ENCODE measurements around the gene DNM3. TPM values are rescaled to one million over a fixed set of nuclear protein-coding genes. Genes with fewer than 3 reads are reported as not detected.

DNM3 gene
- total and polyA plus RNA-seq, 2 experiments from 2014 or later: 5.2 to 12.2 TPM

GRCh38 chr1:171817511-171818265 is 23.6 kb upstream of the DNM3 start:
- Mint-ChIP-seq H3K27ac (peak overlapping the region; percentile 81), H3K36me3 (ENCODE audit: low read depth) (no peaks in the 10 kb centered on the region), H3K4me3 (no peak overlapping the region), H3K27me3 (ENCODE audit: insufficient read depth, low read depth, poor library complexity) (no peaks in the 10 kb centered on the region), H3K9me3 (no peaks in the 10 kb centered on the region), H3K4me1 (peaks cover 29% of the 10 kb centered on the region)
- peaks cover 6% of the 10 kb centered on the region; the same call in 1 of the 2 replicates for H3K9me2 ChIP-seq (ENCODE audit: insufficient read depth)
- H3K36me3 ChIP-seq (ENCODE audit: insufficient read depth): no peaks in the 10 kb centered on the region
- H3K79me2 ChIP-seq (replicated peaks; ENCODE audit: insufficient read depth): no peaks in the 10 kb centered on the region
- ATAC-seq (peak; percentile 67), DNase-seq (ENCODE audit: low spot score) (peak; percentile 22)
- no peaks in the 10 kb centered on the region for H4K20me1 ChIP-seq (replicated peaks; ENCODE audit: insufficient read depth)
- peak overlapping the region; percentile 75 for H2AFZ ChIP-seq
- H3K4me1 ChIP-seq (ENCODE audit: insufficient read depth): peaks cover 15% of the 10 kb centered on the region
- H3K4me3 ChIP-seq: no peak overlapping the region
- H3K4me2 ChIP-seq: peak overlapping the region; percentile 59
- TF ChIP-seq REST (IDR thresholded peaks at IDR 0.05; ENCODE audit: unreplicated experiment) (no peak), STAT1 (IDR thresholded peaks at IDR 0.05; ENCODE audit: unreplicated experiment) (no peak), CTCF (conservative IDR thresholded peaks at IDR 0.05; ENCODE audit: low read depth in 2 of 2) (no peak), EZH2 (IDR thresholded peaks at IDR 0.05; ENCODE audit: low read depth, unreplicated experiment) (no peak), POLR2AphosphoS5 (IDR thresholded peaks at IDR 0.05; ENCODE audit: low read depth) (no peak), CREB1 (CRISPR knock-in tag; IDR thresholded peaks at IDR 0.05; ENCODE audit: low read depth) (no peak)
- H3F3A ChIP-seq (replicated peaks; ENCODE audit: low read depth): no peaks in the 10 kb centered on the region
- peak overlapping the region; percentile 30; the same call in 1 of the 2 replicates for H3K27ac ChIP-seq (ENCODE audit: low read depth)
- no peaks in the 10 kb centered on the region for H3K27me3 ChIP-seq (ENCODE audit: insufficient read depth)

- no peaks in the 10 kb centered on the region for H3F3A ChIP-seq (replicated peaks; ENCODE audit: low read depth)
- no peak overlapping the region for H3K27ac ChIP-seq (ENCODE audit: low read depth)
- H3K9me2 ChIP-seq (ENCODE audit: insufficient read depth): peaks cover 6% of the 10 kb centered on the region; the same call in 1 of the 2 replicates
- no peaks in the 10 kb centered on the region for H3K27me3 ChIP-seq (ENCODE audit: insufficient read depth)
- peak overlapping the region; percentile 39; the same call in 1 of the 2 replicates for H2AFZ ChIP-seq
- no peak overlapping the region for H3K4me3 ChIP-seq
- no peak overlapping the region for H3K4me2 ChIP-seq
- Mint-ChIP-seq H3K4me1 (peaks cover 24% of the 10 kb centered on the region), H3K36me3 (ENCODE audit: low read depth) (peaks cover 2% of the 10 kb centered on the region; the same call in 1 of the 3 replicates), H3K9me3 (peaks cover 2% of the 10 kb centered on the region; the same call in 1 of the 3 replicates), H3K4me3 (no peak overlapping the region), H3K27ac (no peak overlapping the region), H3K27me3 (ENCODE audit: insufficient read depth, low read depth, poor library complexity) (peaks cover 1% of the 10 kb centered on the region)
- DNase-seq (ENCODE audit: low spot score): no peak
- ATAC-seq: no peak
- no peaks in the 10 kb centered on the region for H4K20me1 ChIP-seq (replicated peaks; ENCODE audit: insufficient read depth)
- no peaks in the 10 kb centered on the region for H3K36me3 ChIP-seq (ENCODE audit: insufficient read depth)
- H3K79me2 ChIP-seq (replicated peaks; ENCODE audit: insufficient read depth): no peaks in the 10 kb centered on the region
- peaks cover 15% of the 10 kb centered on the region for H3K4me1 ChIP-seq (ENCODE audit: insufficient read depth)
- TF ChIP-seq ZNF462 (CRISPR knock-in tag; IDR thresholded peaks at IDR 0.05) (no peak), CREB1 (CRISPR knock-in tag; IDR thresholded peaks at IDR 0.05; ENCODE audit: low read depth) (no peak), ZNF114 (CRISPR knock-in tag; IDR thresholded peaks at IDR 0.05) (no peak)
These were observed 21.4 kb upstream of the DNM3 start for GRCh38 chr1:171819946-171820345.
